Occipital lobe (tissue), 2 donors: Measurements from ENCODE around the gene PEAK1. TPM values are rescaled to one million over a fixed set of nuclear protein-coding genes. Genes with fewer than 3 reads are reported as not detected.
"Not testable (repeated sequence)": the region's sequence is repeated elsewhere in the genome, so short reads cannot be mapped to it uniquely, and the experiment has no call there.

Experiments used
- DNase-seq: peaks from one replicate; lab custom pipeline; 2025; lab: John Stamatoyannopoulos, UW
- total RNA-seq: library from RNA; depleted of rRNA; stranded (reverse); fragments of >200 nt; gene quantifications from one replicate; pipeline ENCODE4 v1.2.3, GENCODE V29; 2014

PEAK1 gene
- total RNA-seq, 1 donor from 2014 or later, result 25.4 TPM

DNA sequence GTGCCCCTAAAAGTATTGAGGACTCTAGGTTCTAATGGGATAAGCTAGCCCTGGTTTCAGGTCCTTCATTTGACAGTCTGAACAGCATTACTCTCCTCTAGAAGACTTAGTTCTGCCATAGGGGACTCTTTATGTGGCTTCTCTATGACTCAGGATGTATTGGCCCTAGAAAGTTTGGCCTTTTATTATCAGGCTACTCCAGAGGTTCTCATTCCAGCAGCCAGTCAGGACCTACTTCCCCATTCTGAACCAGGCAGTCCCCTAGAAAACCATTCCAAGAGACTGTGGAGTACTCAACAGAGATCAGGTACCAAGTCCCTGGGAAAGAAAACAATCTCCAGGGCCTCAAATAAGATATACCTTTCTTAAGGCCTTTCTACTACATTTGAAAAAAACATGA is 191.1 kb downstream of the PEAK1 start:
- DNase-seq, result no peak

DNA sequence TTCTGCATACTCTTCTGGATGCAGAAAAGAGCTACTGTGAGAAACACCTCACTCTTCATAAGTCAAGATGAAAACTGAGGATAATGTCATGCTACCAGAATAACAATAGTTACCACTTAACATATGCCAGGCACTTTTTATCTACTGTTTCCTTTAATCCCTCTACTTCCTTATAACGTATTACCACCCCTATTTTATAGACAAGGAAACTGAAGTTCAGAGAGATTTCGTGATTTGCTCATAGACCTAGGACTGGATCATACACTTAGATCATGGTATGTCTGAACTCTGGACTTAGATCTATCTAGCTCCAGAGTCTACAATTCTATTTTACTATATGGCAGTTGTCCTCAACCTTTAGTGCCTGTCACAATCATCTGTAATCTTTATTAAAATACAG is 193.3 kb downstream of the PEAK1 start:
- DNase-seq, result no peak

DNA sequence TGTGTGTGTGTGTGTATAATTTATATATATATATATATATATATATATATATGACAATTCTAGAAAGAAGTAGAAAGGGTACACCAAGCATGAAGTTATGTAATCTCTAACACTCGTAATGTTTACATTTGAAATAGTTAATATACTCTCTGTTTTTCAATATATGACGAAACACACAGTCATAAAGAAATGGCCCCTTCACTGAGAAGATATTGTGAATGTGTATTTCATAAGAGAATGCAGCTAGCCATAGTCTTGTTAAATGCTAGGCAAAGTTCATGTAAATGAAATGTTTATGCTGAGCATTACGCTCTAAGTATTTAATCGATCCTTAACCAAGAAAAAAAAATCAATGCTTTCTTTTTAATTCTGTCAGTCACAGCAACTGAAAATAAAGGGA is 194.3 kb downstream of the PEAK1 start:
- DNase-seq, result no peak

DNA sequence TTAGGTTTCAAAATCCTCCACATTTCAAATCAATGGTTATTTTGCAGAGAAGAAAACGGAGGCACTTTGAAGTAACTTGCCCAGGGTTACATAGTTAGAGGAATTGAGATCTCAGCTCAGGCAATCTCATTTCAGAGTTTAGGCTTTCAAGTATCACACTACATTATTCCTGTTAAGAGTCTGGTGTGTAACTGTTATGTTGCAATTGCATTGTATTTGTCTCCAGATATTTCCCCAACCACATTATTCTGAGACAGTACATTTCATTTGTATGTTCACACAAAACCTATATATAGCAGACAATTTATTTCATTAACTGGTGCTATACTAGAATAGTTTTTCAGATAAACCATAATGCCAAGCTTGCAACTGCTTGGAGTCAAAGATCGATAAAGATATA is 194.8 kb downstream of the PEAK1 start:
- DNase-seq, result no peak

DNA sequence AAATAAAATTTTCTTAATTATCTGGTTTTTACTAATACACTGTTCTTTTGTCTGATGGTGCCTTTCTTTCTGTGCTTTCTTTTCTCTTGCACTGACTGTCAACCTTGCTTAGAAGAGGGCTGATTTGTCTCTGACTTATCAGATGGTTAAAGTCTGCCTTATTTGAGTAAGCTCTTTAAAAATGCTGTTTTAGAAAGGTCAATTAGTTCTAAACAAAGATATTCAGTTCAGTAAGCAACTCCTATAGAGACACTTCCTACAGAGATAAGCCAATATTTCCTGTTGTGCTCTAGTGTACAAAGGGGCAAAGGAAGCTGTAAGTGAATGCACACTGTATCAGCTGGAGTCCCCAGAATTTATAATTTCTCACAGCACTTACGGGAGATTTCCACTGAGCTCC is 195.6 kb downstream of the PEAK1 start:
- no peak for DNase-seq

DNA sequence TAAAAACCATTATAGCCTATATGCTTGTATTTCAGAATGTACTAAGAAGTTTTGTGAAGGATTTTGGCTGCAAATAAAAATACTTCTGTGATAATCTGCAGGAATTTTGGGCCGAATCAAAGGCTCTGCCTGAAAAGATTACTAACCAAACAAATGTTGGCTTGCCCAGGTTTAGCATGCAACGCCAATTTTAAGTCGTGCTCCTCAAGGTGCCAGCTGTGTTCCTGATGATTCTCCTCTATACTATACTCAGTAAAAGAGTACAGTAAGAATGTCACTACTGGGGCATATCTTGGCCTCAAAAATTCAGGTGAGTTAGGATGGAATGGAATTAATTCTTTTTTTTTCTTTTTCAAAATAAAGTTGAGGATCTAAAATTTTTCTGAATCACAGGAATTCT is 198.2 kb downstream of the PEAK1 start:
- DNase-seq, result no peak

DNA sequence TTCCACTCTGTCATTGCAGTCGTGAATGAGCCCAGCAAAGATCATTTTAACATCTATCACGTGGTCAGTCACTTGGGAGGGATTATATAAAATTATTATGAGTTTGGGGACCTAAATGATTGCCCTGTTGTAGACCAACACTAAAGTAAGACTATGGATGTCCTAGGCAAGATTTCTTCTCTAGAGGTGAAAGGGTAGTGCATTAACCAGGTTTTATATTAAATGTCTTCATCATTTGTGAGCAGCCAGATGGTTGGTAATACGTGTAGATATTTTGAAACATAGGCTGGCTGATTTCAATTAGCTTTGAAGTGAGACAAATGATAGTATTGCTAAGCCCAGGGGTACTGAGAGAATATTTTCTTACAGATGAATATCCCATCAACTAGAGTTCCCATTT is 198.7 kb downstream of the PEAK1 start:
- DNase-seq, result no peak

DNA sequence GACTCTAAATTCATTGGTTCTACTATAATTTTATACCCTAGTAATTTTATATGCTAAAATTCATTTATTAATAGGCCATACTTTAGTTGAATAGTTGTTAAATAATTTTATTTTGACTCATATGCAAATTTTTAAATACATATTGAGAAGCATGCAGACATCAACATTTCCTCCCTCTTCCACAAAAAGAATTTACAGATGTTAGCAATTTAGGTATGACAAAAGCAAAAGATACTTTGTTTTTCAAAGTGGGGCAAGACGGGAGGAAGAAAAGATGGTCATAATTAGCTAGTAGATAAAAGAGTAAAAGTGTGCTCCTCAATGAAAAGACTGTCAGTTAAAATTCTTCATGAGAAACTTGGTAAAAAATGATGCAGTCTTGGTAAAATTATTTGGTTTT is 200.1 kb downstream of the PEAK1 start:
- no peak for DNase-seq

DNA sequence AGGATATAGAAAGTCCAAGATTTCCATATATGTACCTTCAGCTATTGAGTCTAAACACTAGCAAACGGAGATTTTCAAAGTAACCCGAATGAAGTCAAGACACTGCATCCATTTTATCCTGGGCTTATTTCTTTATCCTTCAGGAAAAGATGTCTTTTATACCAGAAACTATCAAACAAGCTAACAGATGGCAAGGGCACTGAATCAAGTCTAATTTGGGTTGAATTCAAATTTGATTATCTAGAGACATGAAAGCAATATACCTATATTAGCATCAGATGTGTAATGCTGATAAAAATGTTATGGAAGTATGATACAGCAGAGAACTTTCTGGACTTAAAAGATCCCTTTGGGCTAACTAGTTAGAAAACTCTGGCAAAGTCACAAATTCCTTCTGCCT is 210.7 kb downstream of the PEAK1 start:
- DNase-seq, result no peak

DNA sequence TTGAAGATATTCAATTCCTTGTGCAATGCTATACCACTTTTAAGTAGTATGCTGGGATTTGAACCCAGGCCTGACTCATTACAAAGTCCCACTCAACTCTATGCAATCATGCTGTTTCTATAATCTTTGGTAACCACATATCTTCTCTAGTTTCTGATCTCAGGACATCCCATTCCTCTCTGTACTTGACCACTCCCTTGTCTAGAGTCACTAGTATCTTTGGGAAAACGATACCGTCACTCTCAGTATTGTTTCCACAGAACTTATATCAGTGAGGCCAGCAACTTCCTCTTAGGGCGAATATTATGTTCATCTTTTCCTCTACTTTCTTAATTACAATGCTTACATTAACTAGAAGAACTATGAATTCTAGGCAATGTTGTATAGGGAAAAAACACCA is 211.7 kb downstream of the PEAK1 start:
- DNase-seq, result no peak

DNA sequence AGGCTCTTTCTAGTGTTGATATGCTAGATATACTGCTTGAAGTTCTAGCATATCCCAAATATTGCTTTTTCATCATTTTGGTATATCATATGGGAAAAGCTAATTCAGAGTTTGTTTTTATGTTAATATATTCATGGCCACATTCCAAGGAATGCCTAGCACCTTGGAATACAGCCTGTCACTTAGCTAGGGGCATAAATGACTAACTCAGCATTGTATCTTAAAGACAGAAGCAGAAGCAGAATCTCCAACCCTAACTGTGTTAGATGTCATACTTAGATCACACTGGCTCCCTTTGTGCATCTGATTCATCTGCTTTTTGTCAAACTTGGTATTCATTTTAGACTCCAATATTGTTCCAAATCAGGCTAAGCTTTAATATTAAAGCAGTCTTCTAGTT is 218.2 kb downstream of the PEAK1 start:
- DNase-seq, result no peak

DNA sequence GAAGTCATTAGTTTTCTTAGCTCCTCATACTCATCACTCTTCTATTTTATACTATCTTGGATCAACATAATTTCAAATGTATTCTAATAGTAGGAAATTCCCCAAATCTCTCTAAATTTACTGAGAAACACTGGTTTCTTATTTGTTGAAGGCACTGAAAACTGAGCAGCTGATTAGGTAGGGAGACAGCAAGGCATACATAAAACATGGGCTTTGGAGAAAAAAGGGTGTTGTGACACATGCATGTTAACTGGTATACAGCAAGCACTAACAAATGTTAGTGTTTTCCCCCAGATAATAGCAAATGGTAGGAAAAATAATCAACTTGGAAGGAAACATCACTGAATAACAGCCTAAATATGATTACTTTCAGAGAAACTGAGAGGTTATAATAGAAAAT is 223.5 kb downstream of the PEAK1 start:
- no peak for DNase-seq

DNA sequence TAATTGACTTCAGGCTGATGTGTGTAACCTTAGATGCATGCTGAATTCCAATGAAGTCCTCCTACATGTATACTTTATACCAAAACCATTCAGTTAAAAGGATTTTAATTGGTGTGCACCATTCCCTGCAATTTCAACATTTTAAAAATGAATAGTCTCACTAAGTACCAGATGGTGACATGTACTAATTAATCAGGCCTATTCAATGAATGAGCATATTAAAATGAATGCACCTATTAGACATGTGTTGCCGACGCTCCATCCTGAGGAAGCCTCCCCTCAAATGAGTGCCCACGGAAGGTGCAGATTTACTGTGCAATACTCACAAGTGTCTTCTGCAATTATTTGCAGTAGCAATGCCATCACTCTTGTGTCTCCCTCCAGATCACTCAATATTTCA is 224.3 kb downstream of the PEAK1 start:
- DNase-seq, result no peak

DNA sequence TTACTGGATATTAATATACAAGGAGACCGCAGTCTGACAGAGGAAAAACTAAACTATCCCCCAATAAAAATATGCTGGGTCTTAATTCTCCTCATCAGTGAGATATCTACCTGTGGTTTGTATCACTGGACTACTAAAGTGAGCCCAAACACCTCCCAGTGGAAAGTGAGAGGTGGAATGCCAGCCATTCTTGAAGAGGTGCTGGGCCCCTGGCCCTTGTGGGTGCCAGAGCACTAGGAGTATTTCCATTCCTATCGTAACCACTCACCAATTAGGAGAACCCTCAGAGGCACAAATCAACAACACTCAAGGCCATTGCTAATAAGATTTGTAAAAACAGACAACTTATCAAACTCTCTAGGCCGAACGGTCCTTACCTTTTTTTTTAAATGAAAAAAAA is 227.5 kb downstream of the PEAK1 start:
- DNase-seq, result no peak

DNA sequence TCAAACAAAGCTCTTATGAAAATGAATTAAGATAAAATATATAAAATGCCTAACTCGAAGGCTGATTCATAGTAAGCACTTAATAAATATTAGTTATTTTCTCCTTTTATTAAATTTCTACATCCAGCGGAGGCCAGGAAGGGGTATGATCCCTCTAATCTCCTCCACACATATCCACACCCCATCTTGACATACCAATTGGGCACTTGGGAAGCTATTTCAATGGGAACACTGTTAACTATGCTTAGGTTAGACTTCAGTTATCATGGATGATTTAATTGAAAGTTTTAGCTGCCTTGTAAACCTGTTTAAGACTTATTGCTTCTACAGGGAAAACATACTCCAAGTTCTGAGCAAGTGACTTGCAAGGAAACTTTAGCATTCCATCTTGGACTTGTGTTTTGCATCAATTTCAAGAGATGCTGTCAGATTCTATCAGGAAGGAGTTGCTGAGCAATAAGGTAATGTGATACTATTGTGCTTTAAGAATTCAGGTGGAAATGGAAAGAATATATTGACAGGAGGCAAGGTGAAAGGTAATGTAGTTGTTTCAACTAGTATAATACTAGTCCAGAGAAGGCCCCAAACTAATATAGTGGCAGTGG is 228.6 kb downstream of the PEAK1 start:
- no peak for DNase-seq

DNA sequence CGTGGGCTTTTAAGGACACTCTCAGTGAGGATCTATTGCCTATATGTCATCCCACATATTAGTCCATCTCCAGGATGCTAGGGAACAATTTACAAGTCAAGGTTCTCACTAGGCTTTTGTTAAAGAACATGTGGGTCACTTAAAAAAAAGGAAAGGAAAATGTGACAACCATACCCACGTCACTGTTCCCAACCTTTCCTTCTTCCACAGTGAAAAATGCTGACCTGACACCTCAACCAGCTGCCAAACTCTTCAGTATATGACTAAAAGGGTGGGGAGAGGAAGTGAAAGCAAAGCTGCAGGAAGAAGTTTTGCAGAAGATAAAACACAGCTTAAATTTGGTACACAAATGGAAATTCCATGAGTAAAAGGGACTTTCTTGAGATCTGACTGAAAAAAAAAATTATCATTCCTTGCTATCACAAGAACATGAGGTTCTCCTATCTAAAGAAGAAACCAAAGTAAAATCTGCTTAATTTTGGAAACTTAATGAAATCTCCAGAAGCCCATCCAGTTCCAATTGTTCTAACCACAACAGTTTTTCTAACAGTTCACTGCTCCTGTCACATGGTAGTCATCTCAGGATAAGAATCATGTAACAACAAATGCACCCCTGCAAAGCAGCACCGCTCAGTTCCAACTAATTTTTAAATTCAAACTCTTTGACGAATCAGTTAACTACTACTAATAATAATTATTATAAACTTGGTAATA is 232.0 kb downstream of the PEAK1 start:
- no peak for DNase-seq

DNA sequence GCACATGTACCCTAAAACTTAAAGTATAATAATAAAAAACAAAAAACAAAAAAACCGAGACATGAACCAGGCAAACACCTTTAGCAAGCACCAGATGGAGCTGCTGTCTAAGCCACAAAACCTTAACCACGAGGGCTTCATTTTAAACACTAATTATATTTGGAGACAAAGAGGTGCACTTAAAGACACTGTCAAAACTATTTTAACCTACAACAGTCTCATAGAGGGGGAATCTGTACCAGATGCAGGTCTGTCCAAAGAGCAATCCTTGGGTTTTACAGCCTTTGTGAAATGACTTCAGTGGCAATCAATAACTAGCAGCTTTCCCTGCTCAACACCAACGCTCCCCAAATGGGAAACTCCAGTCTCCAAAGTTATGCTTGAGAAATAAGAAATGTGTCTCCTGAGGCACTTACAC is 233.3 kb downstream of the PEAK1 start:
- no peak for DNase-seq

DNA sequence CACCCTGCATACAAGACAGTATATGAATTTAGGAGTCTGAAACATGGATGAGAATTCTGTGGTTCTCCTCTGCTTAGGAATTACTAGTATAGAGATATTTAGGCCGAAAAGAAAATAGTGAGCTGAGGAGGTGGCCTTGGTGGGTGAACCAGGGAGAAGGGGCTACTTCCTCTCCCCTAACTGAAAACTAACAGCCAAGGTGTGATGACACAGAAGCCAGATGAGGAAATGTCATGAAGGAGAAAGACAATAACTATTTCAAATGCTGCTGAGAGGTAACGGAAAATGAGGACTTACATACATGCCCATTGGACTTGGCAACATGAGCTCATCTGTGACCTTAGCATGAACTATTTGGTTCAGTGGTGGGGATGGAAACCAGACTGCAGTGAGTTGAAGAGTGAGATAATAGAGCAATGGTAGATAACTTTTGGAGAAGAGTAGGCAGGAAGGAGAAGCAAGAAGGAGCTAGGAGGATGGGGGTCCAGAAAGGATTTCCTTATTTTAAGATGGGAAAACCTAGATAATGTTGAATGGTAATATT is 234.6 kb downstream of the PEAK1 start:
- DNase-seq, result no peak

DNA sequence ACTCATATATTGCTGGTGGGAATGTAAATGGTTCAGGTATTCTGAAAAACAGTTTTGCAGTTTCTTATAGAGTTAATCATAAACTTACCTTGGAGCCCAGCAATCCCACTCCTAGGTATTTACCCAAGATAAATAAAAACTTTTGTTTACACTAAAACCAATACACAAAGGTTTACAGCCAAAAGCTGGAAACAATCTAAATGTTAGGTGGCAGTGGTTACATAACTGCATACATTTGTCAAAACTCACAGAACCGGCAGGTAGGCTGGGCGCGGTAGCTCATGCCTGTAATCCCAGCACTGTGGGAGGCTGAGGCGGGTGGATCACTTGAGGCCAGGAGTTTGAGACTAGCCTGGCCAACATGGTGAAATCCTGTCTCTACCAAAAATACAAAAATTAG is 235.6 kb downstream of the PEAK1 start:
- DNase-seq, result not testable (repeated sequence)

DNA sequence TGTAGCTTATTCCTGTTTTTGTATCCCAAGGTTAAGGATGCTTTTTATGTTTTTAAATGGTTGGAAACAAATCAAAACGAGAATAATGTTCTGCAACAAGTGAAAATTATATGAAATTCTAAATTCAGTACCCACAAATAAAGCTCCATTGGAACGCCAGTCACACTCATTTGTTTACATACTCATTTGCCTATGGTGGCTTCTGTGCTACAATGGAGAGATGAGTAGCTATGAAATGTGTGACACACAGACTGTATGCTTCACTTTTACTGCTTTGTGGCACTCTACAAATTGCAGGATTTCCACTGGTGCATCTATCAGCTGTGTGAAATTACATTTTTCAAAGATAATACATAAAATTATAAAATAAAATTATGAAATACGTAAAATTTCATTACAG is 236.8 kb downstream of the PEAK1 start:
- no peak for DNase-seq

DNA sequence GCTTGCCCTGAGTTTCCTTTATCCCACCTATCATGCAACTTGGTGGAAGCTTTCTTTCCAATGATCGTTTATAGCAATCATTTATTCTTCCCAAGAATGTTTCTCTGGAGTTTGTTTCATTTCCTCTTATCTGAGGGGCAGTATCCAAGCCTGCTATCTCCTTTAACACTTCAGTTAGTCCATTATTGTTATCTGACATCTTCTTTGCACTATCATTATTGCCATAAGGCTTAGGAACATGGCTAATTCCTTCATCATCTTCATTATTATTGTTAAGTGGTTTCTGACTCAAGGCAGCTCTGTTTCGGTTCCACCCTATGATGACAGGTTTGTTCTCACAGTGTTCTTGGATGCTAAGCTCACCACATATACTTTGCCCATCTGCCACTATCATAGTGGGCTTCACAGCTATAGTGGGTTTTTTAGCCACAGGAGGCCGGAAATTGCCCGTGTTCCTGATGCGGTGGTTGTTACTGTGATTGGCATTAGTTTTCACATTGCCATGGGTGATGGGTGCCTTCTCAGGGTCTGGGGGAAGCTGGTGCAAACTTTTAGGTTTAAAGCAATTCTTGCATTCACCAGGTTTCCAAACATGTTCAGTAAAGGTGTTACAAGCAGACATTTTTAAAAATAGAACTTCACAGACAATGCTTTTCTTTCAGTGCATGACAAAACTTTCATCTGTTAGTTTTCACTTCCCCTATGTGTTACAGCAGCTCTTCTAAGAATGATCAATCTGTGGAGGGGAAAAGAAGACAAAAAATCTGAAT is 238.4 kb downstream of the PEAK1 start:
- DNase-seq, result no peak

DNA sequence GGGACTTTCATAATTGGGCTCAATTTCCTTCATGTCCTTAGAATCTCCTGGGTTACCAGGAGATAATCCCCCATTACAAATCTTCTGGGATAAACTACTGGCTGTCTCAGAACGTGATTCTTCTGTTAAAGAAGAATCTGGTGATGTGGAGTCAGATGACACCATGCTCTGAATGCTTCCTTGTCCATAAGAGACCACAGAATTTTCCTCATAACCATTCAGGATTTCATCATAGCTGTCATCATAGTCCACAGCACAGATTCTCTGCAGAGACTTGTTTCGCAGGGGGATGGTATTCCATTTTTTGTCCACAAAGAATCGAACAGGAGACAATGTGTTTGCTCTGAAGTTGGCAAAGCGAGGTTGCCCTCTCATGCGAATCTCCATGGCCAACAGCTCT is 239.1 kb downstream of the PEAK1 start:
- no peak for DNase-seq

DNA sequence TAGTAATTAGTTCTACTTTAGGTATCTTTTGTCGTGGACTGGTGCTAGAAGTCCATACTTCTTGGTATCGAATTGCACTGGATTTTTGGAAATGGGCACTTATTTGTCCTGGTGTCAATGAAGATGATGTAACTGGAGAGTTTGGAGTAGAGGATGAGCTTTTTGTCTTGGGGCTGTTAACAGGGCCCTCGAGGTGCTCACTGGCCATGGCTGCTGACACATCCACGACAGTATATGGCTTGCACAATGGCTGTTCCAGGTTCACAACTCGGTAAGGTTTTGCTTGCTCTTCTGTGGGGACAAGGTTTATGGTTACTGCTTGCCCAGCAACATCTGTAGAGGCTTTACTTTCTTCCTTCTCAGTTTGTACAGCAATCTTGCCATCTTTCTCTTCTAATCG is 239.6 kb downstream of the PEAK1 start:
- DNase-seq, result no peak
